H9 (cell line): Measurements from ENCODE around the gene SETDB2. TPM values are rescaled to one million over a fixed set of nuclear protein-coding genes. Genes with fewer than 3 reads are reported as not detected.

Experiments
- DNase-seq: peaks from one replicate; pipeline ENCODE4 v3.0.0-alpha.2; 2017
- H2AFZ ChIP-seq: one replicate; pipeline ENCODE4 v1.6.1; 2013; ENCODE audit warnings: mild to moderate bottlenecking, low read length, control low read depth, moderate library complexity
- H2AK5ac ChIP-seq: 2 replicates; pipeline ENCODE4 v1.6.1; 2013; ENCODE audit warnings: low read length, control low read depth, mixed read lengths; ENCODE audit not compliant: insufficient read length
- H2BK120ac ChIP-seq: one replicate; pipeline ENCODE4 v1.6.1; 2013; ENCODE audit warnings: low read depth, mild to moderate bottlenecking, low read length, control low read depth, inconsistent platforms; ENCODE audit not compliant: poor library complexity, severe bottlenecking
- H2BK12ac ChIP-seq: 2 replicates; pipeline ENCODE4 v1.6.1; 2013; ENCODE audit warnings: low read length, control low read depth, mixed read lengths, low read depth; ENCODE audit not compliant: insufficient read length
- H2BK15ac ChIP-seq: 2 replicates; pipeline ENCODE4 v1.6.1; 2013; ENCODE audit warnings: low read depth, low read length, control low read depth
- H2BK20ac ChIP-seq: one replicate; pipeline ENCODE4 v1.6.1; 2013; ENCODE audit warnings: low read depth, mild to moderate bottlenecking, low read length, control low read depth, inconsistent platforms; ENCODE audit not compliant: poor library complexity, severe bottlenecking
- H2BK5ac ChIP-seq: 2 replicates; pipeline ENCODE4 v1.6.1; 2013; ENCODE audit warnings: low read length, control low read depth, mixed read lengths; ENCODE audit not compliant: insufficient read length
- H3K14ac ChIP-seq: 2 replicates; pipeline ENCODE4 v1.6.1; 2013; ENCODE audit warnings: low read length, control low read depth; ENCODE audit not compliant: insufficient read depth
- H3K18ac ChIP-seq: 2 replicates; pipeline ENCODE4 v1.6.1; 2013; ENCODE audit warnings: low read depth, mild to moderate bottlenecking, mixed read lengths, low read length, control low read depth; ENCODE audit not compliant: insufficient read length
- H3K23ac ChIP-seq: 2 replicates; pipeline ENCODE4 v1.6.1; 2013; ENCODE audit warnings: low read length, control low read depth, mixed read lengths, low read depth; ENCODE audit not compliant: insufficient read length
- H3K23me2 ChIP-seq: 2 replicates; pipeline ENCODE4 v1.6.1; 2013; ENCODE audit warnings: low read depth, mild to moderate bottlenecking, mixed read lengths, low read length, control low read depth; ENCODE audit not compliant: insufficient read length, poor library complexity, severe bottlenecking
- H3K27ac ChIP-seq: 2 replicates; pipeline ENCODE4 v1.5.1; 2013; ENCODE audit warnings: low read length, control low read depth, mixed read lengths, low read depth; ENCODE audit not compliant: insufficient read length
- H3K27me3 ChIP-seq: 2 replicates; pipeline ENCODE4 v1.6.1; 2013; ENCODE audit warnings: low read length, control low read depth, inconsistent platforms; ENCODE audit not compliant: insufficient read depth
- H3K4ac ChIP-seq: 2 replicates; pipeline ENCODE4 v1.6.1; 2013; ENCODE audit warnings: low read depth, mild to moderate bottlenecking, control low read depth, inconsistent platforms, low read length, moderate library complexity
- H3K4me1 ChIP-seq: 2 replicates; pipeline ENCODE4 v1.6.1; 2013; ENCODE audit warnings: low read length, control low read depth, inconsistent platforms; ENCODE audit not compliant: insufficient read depth
- H3K4me2 ChIP-seq: 2 replicates; pipeline ENCODE4 v1.6.1; 2013; ENCODE audit warnings: low read length, control low read depth, mixed read lengths; ENCODE audit not compliant: insufficient read length, insufficient read depth
- H3K56ac ChIP-seq: 2 replicates; pipeline ENCODE4 v1.6.1; 2013; ENCODE audit warnings: low read depth, mild to moderate bottlenecking, mixed read lengths, low read length, control low read depth; ENCODE audit not compliant: insufficient read length
- H3K79me1 ChIP-seq: 2 replicates; pipeline ENCODE4 v1.6.1; 2013; ENCODE audit warnings: low read depth, mild to moderate bottlenecking, moderate library complexity, low read length, control low read depth, inconsistent platforms; ENCODE audit not compliant: insufficient read depth, poor library complexity, severe bottlenecking
- H3K79me2 ChIP-seq: 2 replicates; pipeline ENCODE4 v1.6.1; 2013; ENCODE audit warnings: low read length, control low read depth, inconsistent platforms; ENCODE audit not compliant: insufficient read depth
- H3K9ac ChIP-seq: 2 replicates; pipeline ENCODE4 v1.6.1; 2013; ENCODE audit warnings: low read length, control low read depth, mixed read lengths; ENCODE audit not compliant: insufficient read length; ENCODE audit errors: extremely low read depth
- H3K9me3 ChIP-seq: one replicate; pipeline ENCODE4 v1.6.1; 2013; ENCODE audit warnings: low read depth, low read length, inconsistent platforms; ENCODE audit not compliant: control insufficient read depth
- H3T11ph ChIP-seq: one replicate; pipeline ENCODE4 v1.6.1; 2013; ENCODE audit warnings: mild to moderate bottlenecking, low read length, control low read depth, inconsistent platforms
- H4K20me1 ChIP-seq: one replicate; pipeline ENCODE4 v1.6.1; 2013; ENCODE audit not compliant: control insufficient read depth, insufficient read length, insufficient read depth
- H4K5ac ChIP-seq: 2 replicates; pipeline ENCODE4 v1.6.1; 2013; ENCODE audit warnings: low read depth, mild to moderate bottlenecking, mixed read lengths, low read length, control low read depth; ENCODE audit not compliant: insufficient read length
- H4K8ac ChIP-seq: replicated peaks from 2 replicates; pipeline ENCODE4 v1.6.1; 2013; ENCODE audit warnings: low read length, control low read depth, mixed read lengths, low read depth; ENCODE audit not compliant: insufficient read length
- H4K91ac ChIP-seq: 2 replicates; pipeline ENCODE4 v1.6.1; 2013; ENCODE audit warnings: low read depth, mild to moderate bottlenecking, moderate library complexity, mixed read lengths, low read length, control low read depth; ENCODE audit not compliant: insufficient read length
- H3K27ac Mint-ChIP-seq, 3 experiments: 2 replicates in 2 of 3; 3 replicates in 1 of 3; pipeline ENCODE4 v1.8.0; 2020 to 2021; ENCODE audit warnings: mixed read lengths in 3 of 3, mild to moderate bottlenecking in 1 of 3, moderate library complexity in 1 of 3
- H3K27me3 Mint-ChIP-seq: 2 replicates; pipeline ENCODE4 v1.8.0; 2021; ENCODE audit warnings: low read depth, mild to moderate bottlenecking, moderate library complexity, mixed read lengths
- H3K36me3 Mint-ChIP-seq, 3 experiments: 2 replicates in 2 of 3; 3 replicates in 1 of 3; pipeline ENCODE4 v1.8.0; 2020 to 2021; ENCODE audit warnings: low read depth in 3 of 3, mixed read lengths in 3 of 3; ENCODE audit not compliant: insufficient read depth in 1 of 3
- H3K4me1 Mint-ChIP-seq, 2 experiments: 2 replicates each; pipeline ENCODE4 v1.8.0; 2020; ENCODE audit warnings: mixed read lengths in 2 of 2
- H3K4me3 Mint-ChIP-seq, 2 experiments: 2 replicates in 1 of 2; 3 replicates in 1 of 2; pipeline ENCODE4 v1.8.0; 2020 to 2021; ENCODE audit warnings: mild to moderate bottlenecking in 2 of 2, mixed read lengths in 2 of 2, moderate library complexity in 1 of 2
- H3K9me3 Mint-ChIP-seq, 2 experiments: 2 replicates in 1 of 2; 3 replicates in 1 of 2; pipeline ENCODE4 v1.8.0; 2020; ENCODE audit warnings: mild to moderate bottlenecking in 2 of 2, mixed read lengths in 2 of 2, moderate library complexity in 1 of 2
- CTCF ChIP-seq: fragments of 200-600 bp; sonication (generic); conservative IDR thresholded peaks from 3 replicates; pipeline ENCODE4 v1.8.0; 2021; ENCODE audit warnings: antibody characterized with exemption, mild to moderate bottlenecking
- WGBS: extraction: QIAGEN DNeasy Blood & Tissue Kit; methylation state at CpG from one replicate; pipeline ENCODE4 v1.1.7; 2013; ENCODE audit warnings: missing lambda C conversion rate, low lambda C conversion rate, mixed read lengths; ENCODE audit not compliant: insufficient read length; ENCODE audit errors: extremely low coverage; 5-methylcytosine and 5-hydroxymethylcytosine counted together
- total RNA-seq: library from RNA; stranded (reverse); gene quantifications from 2 replicates; pipeline ENCODE4 v1.2.1, GENCODE V29; 2021

Gene SETDB2
- total RNA-seq, 1 experiment from 2014 or later = 5.7 TPM

- no peak overlapping the region for H3K14ac ChIP-seq
- DNase-seq = no peak
- no peak overlapping the region for H3K18ac ChIP-seq
- no peaks in the 10 kb centered on the region; the same call in 1 of the 2 replicates for H3K27me3 Mint-ChIP-seq
- no peaks in the 10 kb centered on the region; a peak in 1 of 4 replicates for H3K4me1 Mint-ChIP-seq
- H3K4me1 ChIP-seq = no peaks in the 10 kb centered on the region
- no peaks in the 10 kb centered on the region for H3K9me3 ChIP-seq
- no peak overlapping the region for H3K4me3 Mint-ChIP-seq
- H3K56ac ChIP-seq = no peak overlapping the region
- H3K79me1 ChIP-seq = no peaks in the 10 kb centered on the region
- no peak overlapping the region for H4K8ac ChIP-seq
- H3K4me2 ChIP-seq = no peak overlapping the region
- H2BK20ac ChIP-seq = no peak overlapping the region
- no peak overlapping the region for H3K4ac ChIP-seq
- H3K36me3 Mint-ChIP-seq = peaks cover 6 to 15% (median 7%) of the 10 kb centered on the region in 3 experiments; a peak in 4 of 7 replicates
- H3K23me2 ChIP-seq = no peaks in the 10 kb centered on the region
- H3K79me2 ChIP-seq = no peaks in the 10 kb centered on the region
- H3T11ph ChIP-seq = no peak overlapping the region
- no peaks in the 10 kb centered on the region for H3K9me3 Mint-ChIP-seq
- H2BK12ac ChIP-seq = no peak overlapping the region
- no peak overlapping the region for H3K23ac ChIP-seq
- H3K9ac ChIP-seq = no peak overlapping the region
- no peak overlapping the region for H2AFZ ChIP-seq
- no peak overlapping the region for H3K27ac ChIP-seq
- peak overlapping the region in 1 of 3 experiments; percentile 9; a peak in 1 of 7 replicates for H3K27ac Mint-ChIP-seq
- no peak overlapping the region for H4K5ac ChIP-seq
- no CpG with 5 or more reads among the region's 2 CpGs for WGBS
- TF ChIP-seq CTCF = no peak
- H2BK15ac ChIP-seq = no peak overlapping the region
- no peaks in the 10 kb centered on the region for H4K20me1 ChIP-seq
- no peak overlapping the region for H2AK5ac ChIP-seq
- H4K91ac ChIP-seq = no peak overlapping the region
- H3K27me3 ChIP-seq = no peaks in the 10 kb centered on the region
- H2BK120ac ChIP-seq = no peak overlapping the region
- no peak overlapping the region for H2BK5ac ChIP-seq
Observed at GRCh38 chr13:49527123-49527522, 83.0 kb downstream of the SETDB2 start.
